H9 (cell line): ENCODE results near the gene ARL14EP. TPM values are rescaled to one million over a fixed set of nuclear protein-coding genes. Genes with fewer than 3 reads are reported as not detected.

ENCODE experiments used
- DNase-seq: peaks from one replicate; pipeline ENCODE4 v3.0.0-alpha.2; 2017
- H2AFZ ChIP-seq: one replicate; pipeline ENCODE4 v1.6.1; 2013; ENCODE audit warnings: mild to moderate bottlenecking, low read length, control low read depth, moderate library complexity
- H2AK5ac ChIP-seq: 2 replicates; pipeline ENCODE4 v1.6.1; 2013; ENCODE audit warnings: low read length, control low read depth, mixed read lengths; ENCODE audit not compliant: insufficient read length
- H2BK120ac ChIP-seq: one replicate; pipeline ENCODE4 v1.6.1; 2013; ENCODE audit warnings: low read depth, mild to moderate bottlenecking, low read length, control low read depth, inconsistent platforms; ENCODE audit not compliant: poor library complexity, severe bottlenecking
- H2BK12ac ChIP-seq: 2 replicates; pipeline ENCODE4 v1.6.1; 2013; ENCODE audit warnings: low read length, control low read depth, mixed read lengths, low read depth; ENCODE audit not compliant: insufficient read length
- H2BK15ac ChIP-seq: 2 replicates; pipeline ENCODE4 v1.6.1; 2013; ENCODE audit warnings: low read depth, low read length, control low read depth
- H2BK20ac ChIP-seq: one replicate; pipeline ENCODE4 v1.6.1; 2013; ENCODE audit warnings: low read depth, mild to moderate bottlenecking, low read length, control low read depth, inconsistent platforms; ENCODE audit not compliant: poor library complexity, severe bottlenecking
- H2BK5ac ChIP-seq: 2 replicates; pipeline ENCODE4 v1.6.1; 2013; ENCODE audit warnings: low read length, control low read depth, mixed read lengths; ENCODE audit not compliant: insufficient read length
- H3K14ac ChIP-seq: 2 replicates; pipeline ENCODE4 v1.6.1; 2013; ENCODE audit warnings: low read length, control low read depth; ENCODE audit not compliant: insufficient read depth
- H3K18ac ChIP-seq: 2 replicates; pipeline ENCODE4 v1.6.1; 2013; ENCODE audit warnings: low read depth, mild to moderate bottlenecking, mixed read lengths, low read length, control low read depth; ENCODE audit not compliant: insufficient read length
- H3K23ac ChIP-seq: 2 replicates; pipeline ENCODE4 v1.6.1; 2013; ENCODE audit warnings: low read length, control low read depth, mixed read lengths, low read depth; ENCODE audit not compliant: insufficient read length
- H3K23me2 ChIP-seq: 2 replicates; pipeline ENCODE4 v1.6.1; 2013; ENCODE audit warnings: low read depth, mild to moderate bottlenecking, mixed read lengths, low read length, control low read depth; ENCODE audit not compliant: insufficient read length, poor library complexity, severe bottlenecking
- H3K27ac ChIP-seq: 2 replicates; pipeline ENCODE4 v1.5.1; 2013; ENCODE audit warnings: low read length, control low read depth, mixed read lengths, low read depth; ENCODE audit not compliant: insufficient read length
- H3K27me3 ChIP-seq: 2 replicates; pipeline ENCODE4 v1.6.1; 2013; ENCODE audit warnings: low read length, control low read depth, inconsistent platforms; ENCODE audit not compliant: insufficient read depth
- H3K4ac ChIP-seq: 2 replicates; pipeline ENCODE4 v1.6.1; 2013; ENCODE audit warnings: low read depth, mild to moderate bottlenecking, control low read depth, inconsistent platforms, low read length, moderate library complexity
- H3K4me1 ChIP-seq: 2 replicates; pipeline ENCODE4 v1.6.1; 2013; ENCODE audit warnings: low read length, control low read depth, inconsistent platforms; ENCODE audit not compliant: insufficient read depth
- H3K4me2 ChIP-seq: 2 replicates; pipeline ENCODE4 v1.6.1; 2013; ENCODE audit warnings: low read length, control low read depth, mixed read lengths; ENCODE audit not compliant: insufficient read length, insufficient read depth
- H3K56ac ChIP-seq: 2 replicates; pipeline ENCODE4 v1.6.1; 2013; ENCODE audit warnings: low read depth, mild to moderate bottlenecking, mixed read lengths, low read length, control low read depth; ENCODE audit not compliant: insufficient read length
- H3K79me1 ChIP-seq: 2 replicates; pipeline ENCODE4 v1.6.1; 2013; ENCODE audit warnings: low read depth, mild to moderate bottlenecking, moderate library complexity, low read length, control low read depth, inconsistent platforms; ENCODE audit not compliant: insufficient read depth, poor library complexity, severe bottlenecking
- H3K79me2 ChIP-seq: 2 replicates; pipeline ENCODE4 v1.6.1; 2013; ENCODE audit warnings: low read length, control low read depth, inconsistent platforms; ENCODE audit not compliant: insufficient read depth
- H3K9ac ChIP-seq: 2 replicates; pipeline ENCODE4 v1.6.1; 2013; ENCODE audit warnings: low read length, control low read depth, mixed read lengths; ENCODE audit not compliant: insufficient read length; ENCODE audit errors: extremely low read depth
- H3K9me3 ChIP-seq: one replicate; pipeline ENCODE4 v1.6.1; 2013; ENCODE audit warnings: low read depth, low read length, inconsistent platforms; ENCODE audit not compliant: control insufficient read depth
- H3T11ph ChIP-seq: one replicate; pipeline ENCODE4 v1.6.1; 2013; ENCODE audit warnings: mild to moderate bottlenecking, low read length, control low read depth, inconsistent platforms
- H4K20me1 ChIP-seq: one replicate; pipeline ENCODE4 v1.6.1; 2013; ENCODE audit not compliant: control insufficient read depth, insufficient read length, insufficient read depth
- H4K5ac ChIP-seq: 2 replicates; pipeline ENCODE4 v1.6.1; 2013; ENCODE audit warnings: low read depth, mild to moderate bottlenecking, mixed read lengths, low read length, control low read depth; ENCODE audit not compliant: insufficient read length
- H4K8ac ChIP-seq: replicated peaks from 2 replicates; pipeline ENCODE4 v1.6.1; 2013; ENCODE audit warnings: low read length, control low read depth, mixed read lengths, low read depth; ENCODE audit not compliant: insufficient read length
- H4K91ac ChIP-seq: 2 replicates; pipeline ENCODE4 v1.6.1; 2013; ENCODE audit warnings: low read depth, mild to moderate bottlenecking, moderate library complexity, mixed read lengths, low read length, control low read depth; ENCODE audit not compliant: insufficient read length
- H3K27ac Mint-ChIP-seq, 3 experiments: 2 replicates in 2 of 3; 3 replicates in 1 of 3; pipeline ENCODE4 v1.8.0; 2020 to 2021; ENCODE audit warnings: mixed read lengths in 3 of 3, mild to moderate bottlenecking in 1 of 3, moderate library complexity in 1 of 3
- H3K27me3 Mint-ChIP-seq: 2 replicates; pipeline ENCODE4 v1.8.0; 2021; ENCODE audit warnings: low read depth, mild to moderate bottlenecking, moderate library complexity, mixed read lengths
- H3K36me3 Mint-ChIP-seq, 3 experiments: 2 replicates in 2 of 3; 3 replicates in 1 of 3; pipeline ENCODE4 v1.8.0; 2020 to 2021; ENCODE audit warnings: low read depth in 3 of 3, mixed read lengths in 3 of 3; ENCODE audit not compliant: insufficient read depth in 1 of 3
- H3K4me1 Mint-ChIP-seq, 2 experiments: 2 replicates each; pipeline ENCODE4 v1.8.0; 2020; ENCODE audit warnings: mixed read lengths in 2 of 2
- H3K4me3 Mint-ChIP-seq, 2 experiments: 2 replicates in 1 of 2; 3 replicates in 1 of 2; pipeline ENCODE4 v1.8.0; 2020 to 2021; ENCODE audit warnings: mild to moderate bottlenecking in 2 of 2, mixed read lengths in 2 of 2, moderate library complexity in 1 of 2
- H3K9me3 Mint-ChIP-seq, 2 experiments: 2 replicates in 1 of 2; 3 replicates in 1 of 2; pipeline ENCODE4 v1.8.0; 2020; ENCODE audit warnings: mild to moderate bottlenecking in 2 of 2, mixed read lengths in 2 of 2, moderate library complexity in 1 of 2
- CTCF ChIP-seq: fragments of 200-600 bp; sonication (generic); conservative IDR thresholded peaks from 3 replicates; pipeline ENCODE4 v1.8.0; 2021; ENCODE audit warnings: antibody characterized with exemption, mild to moderate bottlenecking
- WGBS: extraction: QIAGEN DNeasy Blood & Tissue Kit; methylation state at CpG from one replicate; pipeline ENCODE4 v1.1.7; 2013; ENCODE audit warnings: missing lambda C conversion rate, low lambda C conversion rate, mixed read lengths; ENCODE audit not compliant: insufficient read length; ENCODE audit errors: extremely low coverage; 5-methylcytosine and 5-hydroxymethylcytosine counted together
- total RNA-seq: library from RNA; stranded (reverse); gene quantifications from 2 replicates; pipeline ENCODE4 v1.2.1, GENCODE V29; 2021

Gene ARL14EP
- total RNA-seq, 1 experiment from 2014 or later, result 20.9 TPM

GRCh38 chr11:30377347-30377746, 54.4 kb downstream of the ARL14EP start:
- no peaks in the 10 kb centered on the region for H3K36me3 Mint-ChIP-seq

More at GRCh38 chr11:30377347-30377746, 54.4 kb downstream of the ARL14EP start:
- Histone ChIP-seq H2BK15ac (no peak overlapping the region), H3T11ph (no peak overlapping the region), H3K9me3 (no peaks in the 10 kb centered on the region), H3K27me3 (no peaks in the 10 kb centered on the region), H2AK5ac (no peak overlapping the region), H3K56ac (no peak overlapping the region), H2BK20ac (no peak overlapping the region), H3K4me1 (no peaks in the 10 kb centered on the region), H3K23ac (no peak overlapping the region), H3K23me2 (no peaks in the 10 kb centered on the region), H3K27ac (no peak overlapping the region), H4K91ac (no peak overlapping the region), H3K4ac (no peak overlapping the region), H3K79me2 (no peaks in the 10 kb centered on the region), H2BK5ac (no peak overlapping the region), H2BK12ac (no peak overlapping the region), H4K20me1 (no peaks in the 10 kb centered on the region), H3K79me1 (no peaks in the 10 kb centered on the region), H3K14ac (no peak overlapping the region), H2BK120ac (no peak overlapping the region), H3K4me2 (no peak overlapping the region), H3K9ac (no peak overlapping the region), H4K5ac (no peak overlapping the region), H4K8ac (no peak overlapping the region), H2AFZ (no peak overlapping the region), H3K18ac (no peak overlapping the region)
- no peak overlapping the region for H3K4me3 Mint-ChIP-seq
- no peaks in the 10 kb centered on the region for H3K9me3 Mint-ChIP-seq
- no peaks in the 10 kb centered on the region for H3K27me3 Mint-ChIP-seq
- H3K27ac Mint-ChIP-seq, result no peak overlapping the region
- no peak for DNase-seq
- H3K4me1 Mint-ChIP-seq, result peaks cover 9 to 15% of the 10 kb centered on the region in 2 experiments
- no CpG with 5 or more reads among the region's 2 CpGs for WGBS
- no peak for TF ChIP-seq CTCF
